Transverse colon (tissue), 4 donors: ENCODE results near the gene DLK2. TPM values are rescaled to one million over a fixed set of nuclear protein-coding genes. Genes with fewer than 3 reads are reported as not detected.

Experiments used
- DNase-seq: peaks from one replicate; pipeline ENCODE4 v3.0.0-alpha.2; 2019
- H3K27ac ChIP-seq, 4 donors: fragments of 200-600 bp; sonication (generic); 2 replicates each; pipeline ENCODE4 v1.5.1; 2016 to 2018; ENCODE audit warnings: inconsistent platforms in 4 of 4
- H3K27me3 ChIP-seq: fragments of 200-600 bp; sonication (generic); 2 replicates; pipeline ENCODE4 v1.5.1; 2017; ENCODE audit warnings: inconsistent platforms
- H3K36me3 ChIP-seq, 4 donors: fragments of 200-600 bp; sonication (generic); 2 replicates each; pipeline ENCODE4 v1.5.1; 2017 to 2019; ENCODE audit warnings: inconsistent platforms in 4 of 4
- H3K4me1 ChIP-seq, 4 donors: fragments of 200-600 bp; sonication (generic); 2 replicates each; pipeline ENCODE4 v1.5.1; 2017 to 2020; ENCODE audit warnings: inconsistent platforms in 4 of 4
- H3K4me3 ChIP-seq, 4 donors: fragments of 200-600 bp; sonication (generic); 1 replicate in 1 of 4; 2 replicates in 3 of 4; pipeline versions ENCODE4 v1.5.1 to v1.6.1; 2017 to 2019; ENCODE audit warnings: inconsistent platforms in 4 of 4
- H3K9me3 ChIP-seq, 2 donors: fragments of 200-600 bp; sonication (generic); 2 replicates each; pipeline ENCODE4 v1.5.1; 2017 to 2019; ENCODE audit warnings: inconsistent platforms in 2 of 2
- EP300 ChIP-seq: sonication (generic); formaldehyde crosslinking; IDR thresholded peaks from one replicate; pipeline ENCODE4 v1.6.1; 2017; ENCODE audit warnings: antibody characterized with exemption, low read depth
- POLR2A ChIP-seq: fragments of 450-650 bp; IDR thresholded peaks from one replicate; pipeline ENCODE4 v1.6.1; 2016; ENCODE audit warnings: antibody characterized with exemption, mild to moderate bottlenecking, moderate library complexity
- POLR2AphosphoS5 ChIP-seq, 3 donors: sonication (generic); formaldehyde crosslinking; IDR thresholded peaks; one replicate each; pipeline ENCODE4 v1.6.1; 2016; ENCODE audit warnings: antibody characterized with exemption in 3 of 3
- WGBS, 2 donors: methylation state at CpG; one replicate each; pipeline ENCODE4 v1.1.5; 2018; ENCODE audit warnings: low coverage in 1 of 2; 5-methylcytosine and 5-hydroxymethylcytosine counted together
- in situ Hi-C, 4 donors: fragments of 200-750 bp; cut with MboI; loops; one replicate each; pipeline versions ENCODE4 v1.15.0 to v1.15.1; 2017; ENCODE audit warnings: low sequenced_read_pairs in 3 of 4, low pct_ligation_motif_present in 1 of 4, low pct_unique_long_range_greater_than_20kb in 1 of 4
- intact Hi-C: fragments of 100-400 bp; cut with DNase I; formaldehyde crosslinking; loops from one replicate; pipeline ENCODE4 v1.15.1; 2023; ENCODE audit warnings: low total_unique reads
- total RNA-seq, 4 donors: library from RNA; depleted of rRNA; stranded (reverse); fragments of >200 nt; gene quantifications; one replicate each; pipeline ENCODE4 v1.1.0, GENCODE V29; 2016
- TF ChIP-seq, protein P1 (sequence below), 5 experiments: fragments of 200-600 bp in 3 of 5; fragments of 450-650 bp in 2 of 5; sonication (generic) in 3 of 5; IDR thresholded peaks; 1 replicate in 2 of 5; 2 replicates in 3 of 5; pipeline ENCODE4 v1.5.1; 2016 to 2017; ENCODE audit warnings: antibody characterized with exemption in 5 of 5, inconsistent platforms in 3 of 5, mild to moderate bottlenecking in 2 of 5, moderate library complexity in 1 of 5

The DLK2 gene
- total RNA-seq, 4 donors from 2014 or later, result 0.95 to 1.1 TPM; not detected in 2

- no peak overlapping the region for H3K4me3 ChIP-seq
- peaks cover 24% of the 10 kb centered on the region for H3K27me3 ChIP-seq
- H3K4me1 ChIP-seq, result peaks cover 0 to 19% (median 17%) of the 10 kb centered on the region in 4 donors
- H3K9me3 ChIP-seq, result no peaks in the 10 kb centered on the region
- WGBS, 2 donors, result 92% methylated on average over 7 of the region's 8 CpGs; no CpG with 5 or more reads in 1 of the 2 donors
- peaks cover 0 to 22% (median 5%) of the 10 kb centered on the region in 4 donors for H3K36me3 ChIP-seq
- TF ChIP-seq POLR2A (no peak), POLR2AphosphoS5 (IDR thresholded peaks at IDR 0.05) (no peak), EP300 (no peak)
- TF ChIP-seq, protein P1, sequence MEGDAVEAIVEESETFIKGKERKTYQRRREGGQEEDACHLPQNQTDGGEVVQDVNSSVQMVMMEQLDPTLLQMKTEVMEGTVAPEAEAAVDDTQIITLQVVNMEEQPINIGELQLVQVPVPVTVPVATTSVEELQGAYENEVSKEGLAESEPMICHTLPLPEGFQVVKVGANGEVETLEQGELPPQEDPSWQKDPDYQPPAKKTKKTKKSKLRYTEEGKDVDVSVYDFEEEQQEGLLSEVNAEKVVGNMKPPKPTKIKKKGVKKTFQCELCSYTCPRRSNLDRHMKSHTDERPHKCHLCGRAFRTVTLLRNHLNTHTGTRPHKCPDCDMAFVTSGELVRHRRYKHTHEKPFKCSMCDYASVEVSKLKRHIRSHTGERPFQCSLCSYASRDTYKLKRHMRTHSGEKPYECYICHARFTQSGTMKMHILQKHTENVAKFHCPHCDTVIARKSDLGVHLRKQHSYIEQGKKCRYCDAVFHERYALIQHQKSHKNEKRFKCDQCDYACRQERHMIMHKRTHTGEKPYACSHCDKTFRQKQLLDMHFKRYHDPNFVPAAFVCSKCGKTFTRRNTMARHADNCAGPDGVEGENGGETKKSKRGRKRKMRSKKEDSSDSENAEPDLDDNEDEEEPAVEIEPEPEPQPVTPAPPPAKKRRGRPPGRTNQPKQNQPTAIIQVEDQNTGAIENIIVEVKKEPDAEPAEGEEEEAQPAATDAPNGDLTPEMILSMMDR (IDR thresholded peaks at IDR 0.05), result no peak
- no peak for DNase-seq
- no peak overlapping the region for H3K27ac ChIP-seq
- in situ Hi-C loops (loop anchor here in 1 of 4 donors (5.0 kb wide), 1 partner anchor 50 kb away; no protein-coding TSS in a partner anchor), intact Hi-C loops (loop anchor here (5.0 kb wide), 1 partner anchor 55 kb away; no protein-coding TSS in a partner anchor)
These were observed 3.4 kb downstream of the DLK2 start for GRCh38 chr6:43451939-43452338.

- no peak overlapping the region for H3K4me3 ChIP-seq
- no peak for TF ChIP-seq EP300
- no peak for TF ChIP-seq POLR2AphosphoS5 (IDR thresholded peaks at IDR 0.05)
- TF ChIP-seq, protein P1 (IDR thresholded peaks at IDR 0.05), result no peak
- TF ChIP-seq POLR2A, result no peak
- 86 to 90% methylated on average over 2 to 4 of the region's 4 CpGs for WGBS, 2 donors
- no peak overlapping the region for H3K27ac ChIP-seq
- no peak for DNase-seq
- in situ Hi-C loops, result loop anchor here in 1 of 4 donors (5.0 kb wide), 1 partner anchor 51 kb away; no protein-coding TSS in a partner anchor
- peaks cover 0 to 22% (median 5%) of the 10 kb centered on the region in 4 donors for H3K36me3 ChIP-seq
- intact Hi-C loops, result loop anchor here (5.0 kb wide), 1 partner anchor 56 kb away; no protein-coding TSS in a partner anchor
- peaks cover 0 to 19% (median 17%) of the 10 kb centered on the region in 4 donors for H3K4me1 ChIP-seq
- peaks cover 18% of the 10 kb centered on the region for H3K27me3 ChIP-seq
- H3K9me3 ChIP-seq, result no peaks in the 10 kb centered on the region
These were observed 4.0 kb downstream of the DLK2 start for GRCh38 chr6:43451348-43451747.

- no peak overlapping the region for H3K4me3 ChIP-seq
- in situ Hi-C loops, result loop anchor here in 1 of 4 donors (5.0 kb wide), 1 partner anchor 52 kb away; no protein-coding TSS in a partner anchor
- no peaks in the 10 kb centered on the region for H3K9me3 ChIP-seq
- intact Hi-C loops, result loop anchor here (5.0 kb wide), 1 partner anchor 57 kb away; no protein-coding TSS in a partner anchor
- H3K36me3 ChIP-seq, result peaks cover 0 to 22% (median 5%) of the 10 kb centered on the region in 4 donors
- no peak overlapping the region for H3K27ac ChIP-seq
- no peak for DNase-seq
- 93% methylated on average over 8 of the region's 13 CpGs; no CpG with 5 or more reads in 1 of the 2 donors for WGBS, 2 donors
- peaks cover 0 to 16% (median 14%) of the 10 kb centered on the region in 4 donors for H3K4me1 ChIP-seq
- TF ChIP-seq POLR2A (no peak), EP300 (no peak), POLR2AphosphoS5 (IDR thresholded peaks at IDR 0.05) (no peak)
- TF ChIP-seq, protein P1 (IDR thresholded peaks at IDR 0.05), result no peak
- peaks cover 12% of the 10 kb centered on the region for H3K27me3 ChIP-seq
These were observed 4.6 kb downstream of the DLK2 start for GRCh38 chr6:43450699-43451131.

GRCh38 chr6:43448916-43449315 is 6.4 kb downstream of the DLK2 start:
- Histone ChIP-seq H3K9me3 (no peaks in the 10 kb centered on the region), H3K27ac (no peak overlapping the region), H3K4me3 (no peak overlapping the region), H3K36me3 (peaks cover 0 to 29% (median 7%) of the 10 kb centered on the region in 4 donors), H3K4me1 (no peaks in the 10 kb centered on the region), H3K27me3 (no peaks in the 10 kb centered on the region)
- no peak for TF ChIP-seq POLR2A
- TF ChIP-seq, protein P1 (IDR thresholded peaks at IDR 0.05), result no peak
- no peak for TF ChIP-seq POLR2AphosphoS5 (IDR thresholded peaks at IDR 0.05)
- no peak for TF ChIP-seq EP300
- 90 to 100% methylated on average over 1 to 4 of the region's 4 CpGs for WGBS, 2 donors
- no peak for DNase-seq
- intact Hi-C loops, result no loop called here
- in situ Hi-C loops, result no loop called here
